NOMO-1 treated with DMSO at 0.1 percent for 48 hours (cell line): Measurements from ENCODE around the gene AMPD1.
A peak's percentile ranks its signal among the peaks of the same experiment; 100 is the strongest.

ENCODE experiments used
- DNase-seq: peaks from one replicate; lab custom pipeline; 2025; ENCODE audit not compliant: unreplicated experiment; lab: John Stamatoyannopoulos, UW

AMPD1 gene

DNA sequence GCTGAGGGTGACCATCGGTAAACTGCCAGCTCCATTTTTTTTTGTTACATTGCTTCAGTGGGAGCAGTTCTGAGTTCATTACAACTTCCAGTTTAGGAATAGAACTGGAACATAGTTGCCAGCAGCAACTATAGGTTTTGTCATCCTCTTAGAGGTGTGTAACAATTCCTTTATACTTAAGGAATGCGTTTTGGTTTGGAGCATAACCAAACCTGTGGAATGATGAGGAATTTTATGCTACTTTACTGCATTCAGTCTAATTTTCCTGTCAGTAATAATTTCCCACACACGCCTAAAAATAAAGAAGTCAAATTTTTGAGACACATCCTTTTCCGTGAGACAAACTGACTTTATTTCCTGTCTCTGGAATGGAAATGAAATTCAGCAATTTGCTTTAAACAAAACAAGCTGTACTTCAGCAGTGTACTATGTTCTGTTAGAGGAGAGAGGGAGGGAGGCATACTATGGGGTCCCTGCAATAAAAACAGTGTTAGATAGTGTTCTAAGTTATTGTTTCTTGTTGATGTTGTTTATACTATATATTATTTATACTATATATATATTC lies 4.8 kb upstream of the AMPD1 start:
- DNase-seq = no peak

- DNase-seq = no peak
Observed at GRCh38 chr1:114696810-114697209, 1.5 kb upstream of the AMPD1 start.

DNA sequence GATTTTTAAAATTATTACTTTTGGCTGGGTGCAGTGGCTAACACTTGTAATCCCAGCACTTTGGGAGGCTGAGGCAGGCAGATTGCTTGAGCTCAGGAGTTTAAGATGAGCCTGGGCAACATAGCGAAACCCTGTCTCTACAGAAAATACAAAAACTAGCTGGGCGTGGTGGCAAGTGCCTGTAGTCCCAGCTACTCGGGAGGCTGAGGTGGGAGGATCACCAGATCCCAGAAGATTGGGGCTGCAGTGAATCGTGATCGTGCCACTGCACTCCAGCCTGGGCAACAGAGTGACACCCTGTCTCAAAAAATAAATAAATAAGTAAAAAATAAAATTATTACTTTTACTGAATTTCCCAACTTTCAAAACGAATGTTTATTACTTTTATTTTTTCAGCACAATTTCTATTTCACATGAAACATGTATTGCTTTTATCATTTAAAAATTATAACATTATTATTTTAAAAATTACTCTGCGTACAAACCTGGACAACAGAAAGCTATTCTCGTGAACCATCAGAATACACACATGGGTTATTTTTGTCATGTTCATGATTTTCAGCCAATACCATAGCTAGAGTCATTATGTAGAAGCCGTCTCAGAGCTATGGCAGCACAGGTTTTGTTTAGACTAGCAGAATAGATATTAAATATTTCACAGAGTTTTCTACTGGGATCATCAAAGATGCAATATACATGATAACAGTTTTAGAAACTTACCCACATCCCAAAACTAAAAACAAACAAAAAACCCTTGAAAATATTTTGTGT lies 621 bp downstream of the AMPD1 start:
- no peak for DNase-seq

DNA sequence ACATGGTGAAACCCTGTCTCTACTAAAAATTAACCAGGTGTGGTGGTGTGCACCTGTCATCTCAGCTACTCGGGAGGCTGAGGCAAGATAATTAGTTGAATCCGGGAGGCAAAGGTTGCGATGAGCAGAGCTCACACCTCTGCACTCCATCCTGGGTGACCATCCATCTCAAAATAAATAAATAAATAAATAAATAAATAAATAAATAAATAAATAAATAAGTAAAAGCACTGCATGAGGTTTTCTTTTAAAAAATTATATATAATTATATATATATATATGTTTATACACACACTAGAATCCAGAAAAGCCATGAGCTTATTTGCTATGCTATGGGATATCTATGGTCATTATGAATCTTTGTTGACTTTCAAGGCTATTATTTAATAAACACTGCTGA lies 2.4 kb downstream of the AMPD1 start:
- no peak for DNase-seq

GRCh38 chr1:114691061-114691460 lies 4.3 kb downstream of the AMPD1 start:
- no peak for DNase-seq

DNA sequence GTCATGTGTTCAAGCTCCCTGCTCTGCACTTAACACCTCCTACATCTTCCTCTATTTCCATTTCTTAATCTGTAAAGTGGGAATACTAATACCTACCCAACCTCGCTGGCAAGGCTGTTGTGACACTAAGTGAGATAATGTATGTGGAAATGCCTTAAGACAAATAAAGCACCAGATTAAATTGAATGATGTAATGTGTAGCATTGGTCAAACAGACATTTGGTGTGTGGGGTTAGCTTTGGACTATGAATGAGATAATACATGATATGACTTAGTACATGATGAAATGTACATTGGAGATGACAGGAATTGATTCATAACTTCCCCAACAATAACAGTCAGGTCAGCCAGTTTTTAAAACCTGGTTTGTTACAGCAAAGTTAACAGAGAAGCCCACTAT lies 5.2 kb downstream of the AMPD1 start:
- DNase-seq = no peak

- no peak for DNase-seq
Observed at GRCh38 chr1:114688526-114688925, 6.8 kb downstream of the AMPD1 start.

- no peak for DNase-seq
Observed at GRCh38 chr1:114685851-114686250, 9.5 kb downstream of the AMPD1 start.

DNA sequence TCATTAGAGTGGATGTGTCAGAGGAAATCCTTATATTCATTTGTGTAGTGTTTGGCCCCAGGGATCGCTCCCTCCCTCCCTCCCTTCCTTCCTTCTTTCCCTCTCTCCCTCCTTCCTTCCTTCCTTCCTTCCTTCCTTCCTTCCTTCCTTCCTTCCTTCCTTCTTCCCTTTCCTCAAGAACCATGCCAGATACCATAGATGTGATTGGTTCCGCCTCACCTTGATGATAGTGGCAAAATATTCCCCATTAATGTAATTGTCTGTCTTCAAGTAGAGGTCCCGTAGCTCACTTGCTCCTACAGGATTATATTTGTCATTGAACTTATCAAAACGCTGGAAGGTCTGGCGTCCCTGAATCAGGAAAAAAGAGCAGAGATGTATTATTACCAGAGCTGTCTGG lies 17.7 kb downstream of the AMPD1 start:
- DNase-seq = no peak

DNA sequence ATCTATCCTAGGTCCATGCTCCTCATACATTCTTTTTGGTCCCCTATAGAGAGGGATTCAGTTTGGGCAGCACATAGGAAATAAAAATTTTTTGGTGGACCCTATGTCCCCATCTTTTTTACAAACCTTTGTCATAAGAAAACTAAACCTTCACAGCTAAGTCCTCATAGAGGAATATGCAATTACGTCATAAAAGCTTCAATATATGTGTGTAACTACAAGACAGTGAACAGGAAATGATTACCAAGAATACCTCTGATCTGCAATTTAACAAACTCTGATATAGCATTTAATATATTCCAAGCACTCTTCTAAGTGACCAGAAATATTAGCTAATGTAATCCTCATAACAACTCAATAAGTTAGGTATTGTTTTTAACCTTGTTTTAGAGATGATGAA lies 19.2 kb downstream of the AMPD1 start:
- DNase-seq = no peak

- DNase-seq = no peak
Observed at GRCh38 chr1:114671939-114672275, 23.4 kb downstream of the AMPD1 start.

DNA sequence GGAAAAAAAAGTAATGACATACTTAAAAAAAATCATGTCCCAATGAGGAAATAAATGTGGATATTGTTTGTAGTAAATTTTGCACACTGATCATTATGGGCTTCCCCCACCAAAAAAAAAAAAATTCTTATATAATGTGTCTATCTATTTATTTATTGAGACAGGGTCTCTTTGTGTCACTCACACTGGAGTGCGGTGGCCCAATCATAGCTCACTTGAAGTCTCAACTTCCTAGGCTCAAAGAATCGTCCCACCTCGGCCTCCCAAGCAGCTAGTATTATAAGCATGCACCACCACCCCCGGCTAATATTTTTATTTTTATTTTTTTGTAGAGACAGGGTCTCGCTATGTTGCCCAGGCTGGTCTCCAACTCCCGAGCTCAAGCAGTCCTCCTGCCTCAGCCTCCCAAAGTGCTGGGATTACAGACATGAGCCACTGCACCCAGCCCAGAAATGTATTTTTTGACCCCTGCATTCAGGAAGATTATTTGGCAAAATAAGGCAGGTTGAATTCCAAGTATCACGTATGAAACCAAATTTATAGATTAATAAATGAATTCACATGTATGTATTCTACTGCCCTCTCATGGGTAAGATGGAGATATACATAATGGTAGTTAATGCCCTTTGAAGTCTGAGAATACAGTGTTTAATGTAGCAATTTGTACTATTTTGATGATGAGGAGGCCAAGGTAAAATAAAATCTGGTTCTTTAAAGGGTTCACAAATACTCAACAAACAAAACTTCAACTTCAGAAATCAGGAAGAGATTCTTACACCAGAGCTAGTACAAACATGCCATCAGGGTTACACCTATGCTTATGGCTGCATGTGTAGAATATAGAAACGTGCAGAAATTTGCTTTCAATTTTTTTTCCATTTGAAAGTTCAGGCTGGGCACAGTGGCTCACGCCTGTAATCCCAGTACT lies 24.1 kb downstream of the AMPD1 start:
- peak; percentile 11 for DNase-seq

- DNase-seq = peak; percentile 72
Observed at GRCh38 chr1:114670083-114671010, 25.0 kb downstream of the AMPD1 start.

DNA sequence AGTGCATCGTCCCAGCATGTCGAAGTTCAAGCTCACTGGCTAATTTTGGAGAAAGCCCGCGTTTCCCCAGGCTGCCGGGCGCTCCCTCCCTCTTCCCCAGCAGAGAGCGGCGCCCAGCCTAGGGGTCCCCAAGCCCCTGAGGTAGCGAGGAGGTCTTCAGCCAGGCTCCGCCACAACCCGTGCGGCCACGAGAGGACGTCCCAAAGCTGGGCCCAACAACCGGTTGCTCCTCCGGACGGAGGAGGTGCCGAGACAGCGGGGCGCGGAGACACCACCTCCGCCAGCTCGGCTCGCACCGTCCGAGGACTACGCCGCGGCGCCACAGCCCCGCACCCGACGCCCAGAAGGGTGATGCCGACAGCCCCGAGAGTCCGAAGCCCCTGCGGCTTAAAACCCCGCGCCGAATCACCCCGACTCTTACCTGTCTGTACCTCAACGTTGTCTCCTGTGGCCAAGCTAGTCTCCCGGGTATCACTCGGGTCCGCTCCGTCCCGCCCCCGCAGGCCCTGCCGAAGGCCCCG lies 25.7 kb downstream of the AMPD1 start, which contains the start of gene DENND2C:
Gene DENND2C (minus strand): TSS at position 488 of the 521 bp plus-strand sequence. CDS start 44,065 bp downstream, outside the sequence.
- DNase-seq = no peak

DNA sequence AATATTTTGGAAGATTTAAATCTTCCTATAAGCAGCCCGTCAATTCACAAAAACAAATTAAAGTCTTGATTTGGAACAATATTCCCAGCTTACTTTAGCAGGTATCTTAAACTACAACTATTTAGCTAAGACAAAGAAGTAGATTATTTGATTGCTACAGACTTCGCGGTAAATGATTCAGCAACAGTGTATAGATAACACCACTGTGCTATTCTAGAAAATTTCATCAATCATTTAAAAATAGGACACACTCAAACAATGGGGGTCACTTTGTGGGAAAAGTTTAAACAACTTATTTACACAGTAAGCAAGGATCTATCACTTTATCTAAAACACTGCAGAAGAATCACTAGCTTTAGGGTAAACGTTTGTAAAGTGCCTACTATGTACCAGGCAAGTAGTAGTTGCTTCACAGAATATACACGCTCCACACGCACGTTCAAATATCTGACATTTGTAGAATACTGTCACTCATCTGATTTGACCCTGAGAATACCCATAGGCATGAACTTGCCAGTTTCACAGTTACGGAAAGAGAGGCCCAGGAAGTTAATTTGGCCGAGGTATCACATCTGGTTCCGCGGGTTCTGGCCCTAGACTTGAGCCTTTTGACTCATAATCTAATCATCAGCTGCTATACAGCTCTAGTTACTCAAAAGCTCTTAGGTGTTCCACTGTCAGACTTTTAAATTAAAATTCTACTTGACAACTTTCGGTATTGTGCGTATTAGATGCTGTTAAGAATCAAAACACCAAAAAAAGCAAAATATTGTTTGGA lies 26.4 kb downstream of the AMPD1 start:
- no peak for DNase-seq

GRCh38 chr1:114668373-114668772 lies 27.0 kb downstream of the AMPD1 start:
- DNase-seq = no peak

GRCh38 chr1:114666954-114667353 lies 28.4 kb downstream of the AMPD1 start:
- no peak for DNase-seq

DNA sequence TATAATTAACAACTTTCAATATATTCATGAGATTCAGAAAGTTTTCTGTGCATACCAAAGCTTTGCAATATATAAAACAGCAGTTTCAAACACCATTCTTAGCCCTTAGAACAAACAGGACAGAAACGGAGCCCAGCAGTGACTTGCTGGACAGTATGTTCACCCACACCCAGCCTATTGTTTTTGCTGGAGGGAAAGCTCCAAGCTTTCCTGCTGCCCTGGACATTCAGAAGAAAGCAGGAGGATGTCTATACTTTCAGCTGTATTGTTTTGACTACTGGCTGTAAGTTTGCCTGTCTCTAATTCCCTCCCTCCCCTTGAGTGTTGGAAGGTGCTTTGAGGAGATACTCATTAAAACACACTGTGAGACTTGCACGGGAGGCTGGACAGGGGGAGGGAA lies 35.1 kb downstream of the AMPD1 start:
- no peak for DNase-seq

GRCh38 chr1:114651893-114652292 lies 43.5 kb downstream of the AMPD1 start:
- DNase-seq = no peak

DNA sequence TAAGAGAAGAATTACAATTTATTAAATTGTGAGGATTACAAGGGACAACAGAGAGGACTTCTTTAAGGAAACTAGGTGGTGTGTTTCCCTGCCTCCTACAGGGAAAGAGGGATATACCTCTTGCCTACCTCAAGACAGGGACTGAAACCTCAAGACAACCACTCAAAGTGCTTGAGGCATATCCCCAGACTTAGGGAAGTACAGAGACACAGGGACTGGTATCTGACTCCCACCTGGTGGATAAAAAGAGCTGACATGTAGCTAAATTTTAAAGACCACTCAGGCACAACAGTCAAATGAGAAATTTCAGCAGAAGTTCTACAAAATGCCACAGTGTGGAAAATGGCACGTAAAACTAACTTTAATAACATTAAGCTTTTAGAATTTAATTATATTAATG lies 46.8 kb downstream of the AMPD1 start:
- peak; percentile 2 for DNase-seq
